Activated T-helper 1 cell treated with anti-CD3 and anti-CD28 coated beads, Interleukin-2, amount 50 U/mL, for 16 hours (primary cell): Measurements from ENCODE around the gene STX12.
"Not testable (repeated sequence)": the region's sequence is repeated elsewhere in the genome, so short reads cannot be mapped to it uniquely, and the experiment has no call there.

ENCODE experiments used
- DNase-seq, 2 donors: peaks; one replicate each; pipeline ENCODE4 v3.0.0-alpha.2; 2020; ENCODE audit warnings: low read depth in 1 of 2, low spot score in 1 of 2

The STX12 gene

GRCh38 chr1:27829339-27829960 is 56.4 kb downstream of the STX12 start:
- DNase-seq, result not testable (repeated sequence)

DNA sequence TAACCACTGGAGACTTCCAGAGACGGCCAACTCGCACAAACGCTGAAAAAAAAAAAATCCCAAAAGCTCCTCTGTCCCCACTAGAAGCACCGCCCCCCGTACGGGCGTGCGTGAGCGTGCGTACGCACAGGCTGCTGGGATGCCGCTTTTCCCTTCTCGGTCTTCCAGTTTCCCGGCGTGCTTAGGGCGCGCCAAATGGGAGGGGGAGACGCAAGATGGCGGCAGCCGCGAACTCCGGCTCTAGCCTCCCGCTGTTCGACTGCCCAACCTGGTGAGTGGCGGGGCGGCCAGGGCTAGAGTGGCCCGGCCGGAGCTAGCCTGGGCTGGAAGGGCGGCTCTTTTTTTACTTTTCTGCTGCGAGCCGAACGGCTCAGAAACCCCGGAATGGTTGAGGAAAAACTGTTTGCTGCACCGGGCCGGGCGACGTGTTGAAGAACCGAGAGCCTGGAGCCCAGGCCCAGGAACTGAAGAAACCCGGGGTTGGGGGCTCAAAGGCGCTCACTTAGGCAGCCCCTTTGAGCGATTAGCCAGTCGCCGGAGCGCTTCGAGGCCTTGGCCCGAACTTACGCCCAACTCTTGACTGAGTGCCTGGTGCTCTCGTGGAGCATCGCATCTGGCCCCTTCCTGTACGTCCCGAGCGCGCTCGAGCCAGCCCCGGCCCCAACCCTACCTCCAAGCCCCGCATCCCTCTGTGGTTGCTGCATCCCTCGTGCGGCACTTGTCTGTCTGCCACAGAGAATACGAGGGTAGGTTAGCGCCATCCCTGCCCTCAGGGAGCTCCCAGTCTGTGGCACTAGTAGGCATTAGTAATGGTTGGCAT is 57.8 kb downstream of the STX12 start, which contains the start of gene PPP1R8:
PPP1R8 (plus strand) TSS at position 162 of the 820 bp plus-strand sequence; CDS start at position 216, 54 bp downstream.
- DNase-seq, result peak; percentile 71 to 85

GRCh38 chr1:27831568-27832410 is 58.8 kb downstream of the STX12 start:
- DNase-seq, result no peak

DNA sequence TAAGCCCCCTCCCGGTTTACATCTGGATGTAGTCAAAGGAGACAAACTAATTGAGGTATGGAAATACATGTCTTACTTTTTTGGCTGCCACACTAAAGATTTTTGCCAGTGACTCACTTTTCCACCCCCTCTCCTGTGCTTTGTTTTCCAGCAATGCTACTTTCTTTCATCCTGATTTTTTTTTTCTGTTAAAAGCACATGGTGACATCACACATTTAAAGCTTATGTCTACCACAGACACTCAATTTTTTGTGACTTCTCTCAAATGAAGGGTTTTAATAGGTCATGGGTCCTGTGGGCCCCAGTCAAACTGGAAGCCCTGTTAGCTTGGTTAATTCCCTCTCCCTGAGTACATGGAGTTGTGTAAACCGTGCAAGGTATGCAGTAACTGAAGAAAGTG is 59.7 kb downstream of the STX12 start:
- no peak for DNase-seq

DNA sequence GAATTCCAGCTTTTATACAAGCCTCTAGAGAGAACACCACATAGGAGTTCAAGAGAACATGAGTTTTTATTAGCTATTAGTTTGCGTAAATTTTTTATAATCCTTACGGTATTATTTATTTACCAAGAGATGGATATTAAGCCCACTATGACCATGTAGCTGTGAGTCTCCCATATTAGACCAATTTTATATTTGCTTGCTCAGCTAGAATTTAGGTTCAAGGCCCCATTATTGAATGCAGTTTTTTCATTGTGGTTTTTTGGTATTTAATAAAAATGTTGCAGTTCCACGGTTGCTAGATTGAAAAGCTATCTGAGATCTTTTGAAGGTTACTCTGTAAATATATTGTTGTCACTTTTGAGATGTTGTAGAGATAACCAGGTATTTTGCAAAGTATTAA is 60.5 kb downstream of the STX12 start:
- DNase-seq, result no peak

GRCh38 chr1:27835046-27835445 is 62.0 kb downstream of the STX12 start:
- no peak for DNase-seq

DNA sequence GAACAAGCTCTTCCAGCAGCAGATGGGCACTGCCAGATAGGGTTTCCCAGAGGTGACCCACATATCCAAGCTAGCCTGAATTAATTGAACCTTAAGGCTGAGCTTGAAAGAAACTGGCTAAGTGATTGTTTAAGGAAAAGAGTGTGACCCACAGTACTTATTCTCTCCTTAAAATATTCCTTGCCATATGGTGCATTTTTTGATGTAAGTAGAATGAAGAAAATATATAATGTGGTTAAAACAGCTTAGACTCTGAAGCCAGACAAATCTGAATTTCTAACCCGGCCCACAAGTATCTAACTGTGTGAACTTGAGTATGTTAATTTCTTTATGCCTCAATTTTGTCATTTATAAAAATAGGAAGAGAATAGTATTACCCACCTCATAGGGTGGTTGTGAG is 62.5 kb downstream of the STX12 start:
- DNase-seq, result no peak

DNA sequence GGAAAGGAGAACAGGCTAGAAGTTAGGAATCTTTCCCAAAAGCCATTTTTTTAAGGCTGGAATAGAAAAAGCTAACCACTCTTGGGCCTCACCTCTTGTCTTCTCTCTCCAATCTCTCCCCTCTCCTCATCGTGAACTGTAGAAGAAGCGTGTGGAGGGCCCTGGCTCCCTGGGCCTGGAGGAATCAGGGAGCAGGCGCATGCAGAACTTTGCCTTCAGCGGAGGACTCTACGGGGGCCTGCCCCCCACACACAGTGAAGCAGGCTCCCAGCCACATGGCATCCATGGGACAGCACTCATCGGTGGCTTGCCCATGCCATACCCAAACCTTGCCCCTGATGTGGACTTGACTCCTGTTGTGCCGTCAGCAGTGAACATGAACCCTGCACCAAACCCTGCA is 76.9 kb downstream of the STX12 start:
- no peak for DNase-seq

DNA sequence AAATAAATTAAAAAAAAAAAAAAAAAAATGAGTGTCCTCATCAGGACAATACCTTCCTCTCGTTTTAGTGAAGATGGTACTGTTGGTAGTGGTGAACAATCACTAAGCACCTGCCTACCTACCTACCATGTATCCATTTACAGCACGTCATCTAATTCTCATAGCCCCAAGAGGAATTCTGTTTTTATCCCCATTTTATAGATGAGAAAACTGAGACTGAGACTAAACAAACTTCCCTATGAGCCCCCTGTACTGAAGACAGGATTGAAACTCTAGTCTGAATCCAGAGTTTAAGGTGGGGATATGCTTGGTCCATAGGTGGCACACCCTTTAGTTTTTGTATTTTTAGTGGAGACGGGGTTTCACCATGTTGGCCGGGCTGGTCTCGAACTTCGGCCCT is 82.1 kb downstream of the STX12 start:
- no peak for DNase-seq

- DNase-seq, result no peak
These were observed 83.7 kb downstream of the STX12 start for GRCh38 chr1:27856561-27857343.

- DNase-seq, result not testable (repeated sequence)
These were observed 84.5 kb downstream of the STX12 start for GRCh38 chr1:27857552-27857951.

GRCh38 chr1:27858072-27858948 is 85.3 kb downstream of the STX12 start:
- peak; percentile 66 to 80 for DNase-seq

GRCh38 chr1:27858949-27859576 is 86.0 kb downstream of the STX12 start:
- DNase-seq, result no peak

- no peak for DNase-seq
These were observed 88.4 kb downstream of the STX12 start for GRCh38 chr1:27861436-27861835.

DNA sequence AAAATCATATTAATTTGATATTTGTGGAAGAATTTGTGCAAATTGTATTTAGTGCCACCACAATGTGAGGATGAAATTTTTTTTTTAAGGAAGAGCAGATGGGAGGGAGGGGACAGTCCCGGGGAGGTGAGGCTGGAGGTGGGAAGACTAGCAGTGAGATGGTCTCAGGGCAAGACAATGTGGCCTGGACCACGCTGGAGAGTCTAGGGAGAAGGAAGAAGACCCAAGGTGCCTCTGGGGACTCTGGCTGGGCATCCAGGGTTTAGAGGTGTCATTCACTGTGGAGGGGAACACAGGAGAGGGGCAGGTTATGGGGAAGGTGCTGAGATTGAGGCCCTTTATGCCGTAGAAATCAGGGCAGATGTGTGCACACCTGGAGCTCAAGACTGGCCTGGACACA is 89.0 kb downstream of the STX12 start:
- DNase-seq, result no peak

- no peak for DNase-seq
These were observed 89.9 kb downstream of the STX12 start for GRCh38 chr1:27862671-27863537.

GRCh38 chr1:27863538-27863915 is 90.5 kb downstream of the STX12 start:
- no peak for DNase-seq

GRCh38 chr1:27864264-27864895 is 91.4 kb downstream of the STX12 start:
- no peak for DNase-seq
